ENCODE data around the gene GRIK3. TPM values are rescaled to one million over a fixed set of nuclear protein-coding genes. Genes with fewer than 3 reads are reported as not detected.

Gene GRIK3
- total RNA-seq, 3 donors from 2014 or later (not counting 1 experiment from before 2014, with no cell fraction given) = not detected

- WGBS (ENCODE audit: insufficient coverage) = 77% methylated on average over 8 of the region's 8 CpGs
- H3K27ac Mint-ChIP-seq = no peak overlapping the region
- no peak overlapping the region for H3K4me3 Mint-ChIP-seq
- TF ChIP-seq CTCF (IDR thresholded peaks at IDR 0.05) = no peak
- Histone ChIP-seq H3K9me3 (ENCODE audit: control insufficient read depth, insufficient read depth, low read length) (no peaks in the 10 kb centered on the region), H3K27me3 (ENCODE audit: control insufficient read depth, insufficient read depth, low read length) (no peaks in the 10 kb centered on the region), H3K4me1 (ENCODE audit: control insufficient read depth, insufficient read depth, low read length) (no peaks in the 10 kb centered on the region), H3K36me3 (ENCODE audit: control insufficient read depth, insufficient read depth, low read length) (no peaks in the 10 kb centered on the region), H3K27ac (ENCODE audit: low read length) (no peak overlapping the region), H3K4me3 (ENCODE audit: low read length) (no peak overlapping the region)
- no peaks in the 10 kb centered on the region for H3K9me3 Mint-ChIP-seq
- H3K36me3 Mint-ChIP-seq = no peaks in the 10 kb centered on the region
- H3K4me1 Mint-ChIP-seq = no peaks in the 10 kb centered on the region
- intact Hi-C loops (cut with micrococcal nuclease) = no loop called here
- peaks cover 11 to 21% of the 10 kb centered on the region in 2 donors for H3K27me3 Mint-ChIP-seq (ENCODE audit: low read depth in 2 of 2)
- DNase-seq (no peak), ATAC-seq (no peak)
Observed at GRCh38 chr1:36992139-36992943, 42.0 kb downstream of the GRIK3 start.

- no peaks in the 10 kb centered on the region for H3K36me3 Mint-ChIP-seq
- Histone ChIP-seq H3K4me3 (ENCODE audit: low read length) (no peak overlapping the region), H3K9me3 (ENCODE audit: control insufficient read depth, insufficient read depth, low read length) (no peaks in the 10 kb centered on the region), H3K36me3 (ENCODE audit: control insufficient read depth, insufficient read depth, low read length) (no peaks in the 10 kb centered on the region), H3K27me3 (ENCODE audit: control insufficient read depth, insufficient read depth, low read length) (no peaks in the 10 kb centered on the region), H3K27ac (ENCODE audit: low read length) (no peak overlapping the region), H3K4me1 (ENCODE audit: control insufficient read depth, insufficient read depth, low read length) (no peaks in the 10 kb centered on the region)
- 78% methylated on average over 4 of the region's 4 CpGs for WGBS (ENCODE audit: insufficient coverage)
- no peak for TF ChIP-seq CTCF (IDR thresholded peaks at IDR 0.05)
- DNase-seq (no peak), ATAC-seq (no peak)
- no peaks in the 10 kb centered on the region for H3K4me1 Mint-ChIP-seq
- peaks cover 11 to 21% of the 10 kb centered on the region in 2 donors for H3K27me3 Mint-ChIP-seq (ENCODE audit: low read depth in 2 of 2)
- no peaks in the 10 kb centered on the region for H3K9me3 Mint-ChIP-seq
- intact Hi-C loops (cut with micrococcal nuclease) = no loop called here
- no peak overlapping the region for H3K4me3 Mint-ChIP-seq
- H3K27ac Mint-ChIP-seq = no peak overlapping the region
Observed at GRCh38 chr1:36991551-36991950, 42.8 kb downstream of the GRIK3 start.

GRCh38 chr1:36990928-36991327 is 43.4 kb downstream of the GRIK3 start:
- no peak overlapping the region for H3K27ac Mint-ChIP-seq
- no peaks in the 10 kb centered on the region for H3K36me3 ChIP-seq (ENCODE audit: control insufficient read depth, insufficient read depth, low read length)
- H3K9me3 Mint-ChIP-seq = no peaks in the 10 kb centered on the region
- 79% methylated on average over 3 of the region's 3 CpGs for WGBS (ENCODE audit: insufficient coverage)
- no peak for DNase-seq
- ATAC-seq = no peak
- intact Hi-C loops (cut with micrococcal nuclease) = no loop called here
- no peak overlapping the region for H3K4me3 ChIP-seq (ENCODE audit: low read length)
- H3K36me3 Mint-ChIP-seq = no peaks in the 10 kb centered on the region
- no peaks in the 10 kb centered on the region for H3K4me1 ChIP-seq (ENCODE audit: control insufficient read depth, insufficient read depth, low read length)
- no peaks in the 10 kb centered on the region for H3K9me3 ChIP-seq (ENCODE audit: control insufficient read depth, insufficient read depth, low read length)
- no peak for TF ChIP-seq CTCF (IDR thresholded peaks at IDR 0.05)
- no peaks in the 10 kb centered on the region for H3K27me3 ChIP-seq (ENCODE audit: control insufficient read depth, insufficient read depth, low read length)
- H3K4me3 Mint-ChIP-seq = no peak overlapping the region
- H3K4me1 Mint-ChIP-seq = no peaks in the 10 kb centered on the region
- H3K27ac ChIP-seq (ENCODE audit: low read length) = no peak overlapping the region
- H3K27me3 Mint-ChIP-seq (ENCODE audit: low read depth in 2 of 2) = peaks cover 11 to 21% of the 10 kb centered on the region in 2 donors

GRCh38 chr1:36989241-36989640 is 45.1 kb downstream of the GRIK3 start:
- Mint-ChIP-seq H3K4me1 (no peaks in the 10 kb centered on the region), H3K36me3 (no peaks in the 10 kb centered on the region), H3K27me3 (ENCODE audit: low read depth in 2 of 2) (peaks cover 9 to 14% of the 10 kb centered on the region in 2 donors), H3K4me3 (no peak overlapping the region), H3K27ac (no peak overlapping the region), H3K9me3 (no peaks in the 10 kb centered on the region)
- ATAC-seq = no peak
- Histone ChIP-seq H3K4me3 (ENCODE audit: low read length) (no peak overlapping the region), H3K27me3 (ENCODE audit: control insufficient read depth, insufficient read depth, low read length) (no peaks in the 10 kb centered on the region), H3K4me1 (ENCODE audit: control insufficient read depth, insufficient read depth, low read length) (no peaks in the 10 kb centered on the region), H3K27ac (ENCODE audit: low read length) (no peak overlapping the region), H3K9me3 (ENCODE audit: control insufficient read depth, insufficient read depth, low read length) (no peaks in the 10 kb centered on the region), H3K36me3 (ENCODE audit: control insufficient read depth, insufficient read depth, low read length) (no peaks in the 10 kb centered on the region)
- intact Hi-C loops (cut with micrococcal nuclease) = no loop called here
- DNase-seq = no peak
- no peak for TF ChIP-seq CTCF (IDR thresholded peaks at IDR 0.05)
- 90% methylated on average over 7 of the region's 8 CpGs for WGBS (ENCODE audit: insufficient coverage)
